HepG2 (cell line): ENCODE measurements around the gene ESPNL. TPM values are rescaled to one million over a fixed set of nuclear protein-coding genes. Genes with fewer than 3 reads are reported as not detected.

Source experiments
- ATAC-seq: fragments of 200-7000 bp; cut with Tn5 transposase; 3 replicates; pipeline ENCODE4 v1.9.1; 2020; ENCODE audit warnings: mild to moderate bottlenecking, moderate library complexity
- BruUV-seq: library from RNA; stranded (reverse); fragments of 400-500 nt; replicated peaks from 2 replicates; lab custom pipeline; 2021; lab: Mats Ljungman, UMichigan
- CTCF ChIA-PET: fragments of 300-600 bp; formaldehyde crosslinking; extraction: SDS; loops from one replicate; lab custom pipeline; 2021; ENCODE audit warnings: low total read pairs, inconsistent platforms, low intra/inter-chr PET ratio; lab: Yijun Ruan, JAX
- POLR2A ChIA-PET: fragments of 350-600 bp; sonication (Branson Sonifier 250); formaldehyde crosslinking; loops from one replicate; lab custom pipeline; 2020; ENCODE audit warnings: antibody characterized with exemption, inconsistent platforms; lab: Yijun Ruan, JAX
- DNase-seq: peaks from one replicate; pipeline ENCODE4 v3.0.0-alpha.2; 2015; ENCODE audit warnings: low spot score
- FAIRE-seq: peaks from 3 replicates; lab custom pipeline; 2011; peaks lifted over from hg19 to GRCh38; lab: Jason Lieb, UNC
- H2AFZ ChIP-seq: one replicate; pipeline ENCODE4 v1.6.1; 2011; ENCODE audit warnings: low read length, inconsistent platforms
- H3K27ac ChIP-seq: fragments of 300-600 bp; 3 replicates; pipeline ENCODE4 v1.8.0; 2011; ENCODE audit warnings: mixed run types, mild to moderate bottlenecking, mixed read lengths, low read length, inconsistent platforms; ENCODE audit not compliant: insufficient read depth; ENCODE audit errors: extremely low read length
- H3K27me3 ChIP-seq, 2 experiments: fragments of 200-600 bp in 1 of 2; 2 replicates in 1 of 2; 3 replicates in 1 of 2; pipeline versions ENCODE4 v1.6.0 to v1.8.0; 2011; ENCODE audit warnings: low read length in 2 of 2, mild to moderate bottlenecking in 2 of 2, moderate library complexity in 2 of 2, inconsistent platforms in 1 of 2; ENCODE audit not compliant: insufficient read depth in 2 of 2, control insufficient read depth in 1 of 2
- H3K36me3 ChIP-seq, 2 experiments: fragments of 200-600 bp in 1 of 2; replicated peaks in 1 of 2; 2 replicates in 1 of 2; 3 replicates in 1 of 2; pipeline versions ENCODE4 v1.5.1 to v1.8.0; 2011; ENCODE audit warnings: low read length in 2 of 2, inconsistent platforms in 1 of 2; ENCODE audit not compliant: insufficient read depth in 2 of 2, control insufficient read depth in 1 of 2
- H3K4me1 ChIP-seq: 2 replicates; pipeline ENCODE4 v1.5.1; 2012; ENCODE audit warnings: low read length, inconsistent platforms; ENCODE audit not compliant: insufficient read depth
- H3K4me2 ChIP-seq: 2 replicates; pipeline ENCODE4 v1.6.0; 2011; ENCODE audit warnings: low read depth, low read length, inconsistent platforms
- H3K4me3 ChIP-seq, 3 experiments: fragments of 200-600 bp in 1 of 3; sonication (generic), shearing (Covaris generic) in 1 of 3; replicated peaks in 1 of 3; 2 replicates each; pipeline ENCODE4 v1.5.1; 2011 to 2016; ENCODE audit warnings: low read length in 3 of 3, inconsistent platforms in 2 of 3, low read depth in 2 of 3, mild to moderate bottlenecking in 2 of 3, control low read depth in 1 of 3, mixed read lengths in 1 of 3; ENCODE audit not compliant: insufficient read depth in 1 of 3
- H3K79me2 ChIP-seq: one replicate; pipeline ENCODE4 v1.6.1; 2011; ENCODE audit warnings: low read length, inconsistent platforms; ENCODE audit not compliant: insufficient read depth
- H3K9ac ChIP-seq: 2 replicates; pipeline ENCODE4 v1.6.0; 2011; ENCODE audit warnings: mild to moderate bottlenecking, low read depth, low read length, inconsistent platforms; ENCODE audit not compliant: insufficient read depth
- H3K9me3 ChIP-seq: 2 replicates; pipeline ENCODE4 v1.5.1; 2012; ENCODE audit warnings: mild to moderate bottlenecking, low read length
- H4K20me1 ChIP-seq: 2 replicates; pipeline ENCODE4 v1.6.0; 2011; ENCODE audit warnings: inconsistent platforms, mild to moderate bottlenecking, low read length, moderate library complexity; ENCODE audit not compliant: insufficient read depth
- HNRNPL ChIP-seq: fragments of 200-400 bp; formaldehyde crosslinking; IDR thresholded peaks from 2 replicates; pipeline ENCODE4 v1.6.1; 2017; ENCODE audit warnings: mild to moderate bottlenecking, low read depth, low read length
- HNRNPLL ChIP-seq: fragments of 200-400 bp; formaldehyde crosslinking; IDR thresholded peaks from 2 replicates; pipeline ENCODE4 v1.6.1; 2017; ENCODE audit warnings: mild to moderate bottlenecking, low read depth, low read length; ENCODE audit not compliant: poor library complexity, severe bottlenecking
- ISL2 ChIP-seq: sonication (generic); formaldehyde crosslinking; IDR thresholded peaks from 2 replicates; pipeline ENCODE4 v1.5.0; 2020; ENCODE audit warnings: missing genetic modification reagents
- MYNN ChIP-seq: sonication (generic); formaldehyde crosslinking; IDR thresholded peaks from 2 replicates; pipeline ENCODE4 v1.4.0; 2020; ENCODE audit warnings: mild to moderate bottlenecking, low read depth, missing genetic modification reagents
- NFKBIZ ChIP-seq: IDR thresholded peaks from 2 replicates; pipeline ENCODE4 v1.6.1; 2018; ENCODE audit warnings: missing genetic modification reagents, missing compliant biosample characterization
- NFRKB ChIP-seq: fragments of 450-650 bp; IDR thresholded peaks from 2 replicates; pipeline ENCODE4 v1.6.1; 2017
- NRL ChIP-seq: sonication (generic); formaldehyde crosslinking; IDR thresholded peaks from 2 replicates; pipeline ENCODE4 v1.5.0; 2020; ENCODE audit warnings: missing genetic modification reagents, mild to moderate bottlenecking, moderate library complexity, borderline replicate concordance
- ONECUT2 ChIP-seq: sonication (generic); formaldehyde crosslinking; IDR thresholded peaks from 2 replicates; pipeline ENCODE4 v1.4.0; 2020; ENCODE audit warnings: missing genetic modification reagents
- TRIM24 ChIP-seq: sonication (generic); formaldehyde crosslinking; IDR thresholded peaks from 2 replicates; pipeline ENCODE4 v1.8.0; 2022; ENCODE audit warnings: mild to moderate bottlenecking, missing genetic modification reagents
- U2AF2 ChIP-seq: fragments of 200-400 bp; formaldehyde crosslinking; IDR thresholded peaks from 2 replicates; pipeline ENCODE4 v1.6.1; 2017; ENCODE audit warnings: low read depth, mild to moderate bottlenecking, low read length
- ZFX ChIP-seq: sonication (generic); formaldehyde crosslinking; IDR thresholded peaks from 2 replicates; pipeline ENCODE4 v1.4.0; 2020; ENCODE audit warnings: mild to moderate bottlenecking, low read depth, missing genetic modification reagents, moderate library complexity
- ZNF24 ChIP-seq: fragments of 450-650 bp; IDR thresholded peaks from 2 replicates; pipeline ENCODE4 v1.6.1; 2017; ENCODE audit warnings: antibody characterized with exemption, mild to moderate bottlenecking
- ZNF770 ChIP-seq: sonication (generic); formaldehyde crosslinking; IDR thresholded peaks from 2 replicates; pipeline ENCODE4 v1.5.0; 2020; ENCODE audit warnings: mild to moderate bottlenecking, missing genetic modification reagents
- ZSCAN25 ChIP-seq: sonication (generic); formaldehyde crosslinking; IDR thresholded peaks from 2 replicates; pipeline ENCODE4 v1.8.0; 2022; ENCODE audit warnings: mild to moderate bottlenecking, missing genetic modification reagents
- whole genome bisulfite sequencing: methylation state at CpG from one replicate; pipeline ENCODE4 v1.1.6; 2017; ENCODE audit warnings: low lambda C conversion rate; 5-methylcytosine and 5-hydroxymethylcytosine counted together
- in situ Hi-C: cut with HindIII; loops from 2 replicates; pipeline ENCODE4 v1.10.0; 2017; ENCODE audit warnings: low pct_unique_long_range_greater_than_20kb; ENCODE audit not compliant: extremely low pct_ligation_motif_present
- intact Hi-C: fragments of 100-400 bp; cut with micrococcal nuclease; formaldehyde crosslinking; loops from one replicate; pipeline ENCODE4 v1.10.0; 2022; ENCODE audit not compliant: unreplicated experiment
- polyA plus RNA-seq, 8 experiments: library from polyadenylated mRNA; depleted of rRNA in 3 of 8; stranded (reverse) in 7 of 8; unstranded in 1 of 8; fragments of >200 nt; fragmentation: Illumina TruSeq in 4 of 8; extraction: Trizol in 4 of 8; gene quantifications; 2 replicates each; pipeline versions ENCODE4 v1.2.1 to v1.2.3, GENCODE V29; 2011 to 2016; ENCODE audit warnings: low read depth in 4 of 8, missing spikeins in 1 of 8, mixed read lengths in 1 of 8; ENCODE audit not compliant: insufficient read depth in 1 of 8
- total RNA-seq, 5 experiments: library from RNA; depleted of rRNA; stranded (reverse); fragments of >200 nt; fragmentation: Illumina TruSeq; extraction: Trizol; gene quantifications; 2 replicates each; pipeline ENCODE4 v1.2.3, GENCODE V29; 2016; ENCODE audit warnings: low read depth in 1 of 5

ESPNL gene
- total and polyA plus RNA-seq, 2 of the 13 experiments (the other 11 are each of a cell fraction or from before 2014, with no cell fraction given): 0.45 to 0.80 TPM

- no peak for TF ChIP-seq NFKBIZ (CRISPR knock-in tag)
- TF ChIP-seq TRIM24 (CRISPR knock-in tag): no peak
Observed at GRCh38 chr2:238146884-238147544, 46.9 kb downstream of the ESPNL start (continued).

- no TSS peak for BruUV-seq
- intact Hi-C loops: no loop called here
- 55% methylated on average over 15 of the region's 15 CpGs for WGBS
- H3K27me3 ChIP-seq: peaks cover 27 to 58% of the 10 kb centered on the region in 2 experiments
- H3K36me3 ChIP-seq: no peaks in the 10 kb centered on the region
- H2AFZ ChIP-seq: no peak overlapping the region
- in situ Hi-C loops: no loop called here
- ATAC-seq (no peak), FAIRE-seq (no peak), DNase-seq (no peak)
- no peaks in the 10 kb centered on the region for H3K9me3 ChIP-seq
- H3K4me1 ChIP-seq: 0 out of 2 replicates have a peak, but pooled peaks cover 21% of the 10 kb centered on the region
- no peak overlapping the region for H3K9ac ChIP-seq
- H3K27ac ChIP-seq: no peak overlapping the region
- H3K4me2 ChIP-seq: no peak overlapping the region
- POLR2A ChIA-PET: no interaction called here
- TF ChIP-seq ZNF24 (no peak), HNRNPL (0 out of 2 replicates have a peak, but pooled peaks have one; percentile 25)
- H3K4me3 ChIP-seq: no peak overlapping the region
- H3K79me2 ChIP-seq: no peaks in the 10 kb centered on the region
- no peaks in the 10 kb centered on the region for H4K20me1 ChIP-seq
- CTCF ChIA-PET: no interaction called here
Observed at GRCh38 chr2:238148981-238149380, 48.8 kb downstream of the ESPNL start.

- POLR2A ChIA-PET: interaction anchor here (1.7 kb wide), 1 partner anchor 89 kb away, joined by 5 read pairs; the partner anchor contains the start of gene SCLY
- H4K20me1 ChIP-seq: no peaks in the 10 kb centered on the region
- peaks cover 27 to 58% of the 10 kb centered on the region in 2 experiments for H3K27me3 ChIP-seq
- H2AFZ ChIP-seq: no peak overlapping the region
- CTCF ChIA-PET: no interaction called here
- BruUV-seq: no TSS peak
- 25% methylated on average over 10 of the region's 14 CpGs for WGBS
- intact Hi-C loops: no loop called here
- H3K4me2 ChIP-seq: peak overlapping the region; percentile 29; the same call in 1 of the 2 replicates
- H3K4me3 ChIP-seq: peak overlapping the region in 1 of 3 experiments; percentile 45; a peak in 1 of 6 replicates
- no peak for FAIRE-seq
- DNase-seq: no peak
- 0 out of 2 replicates have a peak, but pooled peaks cover 21% of the 10 kb centered on the region for H3K4me1 ChIP-seq
- no peak overlapping the region for H3K27ac ChIP-seq
- peak; percentile 30 for ATAC-seq
- no peak overlapping the region for H3K9ac ChIP-seq
- no peaks in the 10 kb centered on the region for H3K79me2 ChIP-seq
- no peaks in the 10 kb centered on the region for H3K36me3 ChIP-seq
- no peaks in the 10 kb centered on the region for H3K9me3 ChIP-seq
- in situ Hi-C loops: no loop called here
- TF ChIP-seq MYNN (CRISPR knock-in tag): no peak
- TF ChIP-seq U2AF2: no peak
- peak; percentile 24 for TF ChIP-seq HNRNPLL
- TF ChIP-seq ZNF770 (CRISPR knock-in tag): peak; percentile 41; the same call in 1 of the 2 replicates
- TF ChIP-seq ZFX (CRISPR knock-in tag): peak; percentile 20; the same call in 1 of the 2 replicates
- no peak for TF ChIP-seq ISL2 (CRISPR knock-in tag)
- TF ChIP-seq ZSCAN25 (CRISPR knock-in tag): peak; percentile 65; the same call in 1 of the 2 replicates
- no peak for TF ChIP-seq NFRKB
- no peak for TF ChIP-seq ONECUT2 (CRISPR knock-in tag)
- no peak for TF ChIP-seq NRL (CRISPR knock-in tag)
Observed at GRCh38 chr2:238149841-238150572, 49.9 kb downstream of the ESPNL start.
